NCI-H446 (cell line): ENCODE results near the gene FRG2B.
"Not testable (repeated sequence)": the region's sequence is repeated elsewhere in the genome, so short reads cannot be mapped to it uniquely, and the experiment has no call there.

Source experiments
- DNase-seq, 2 experiments: peaks; one replicate each; lab custom pipeline; 2025; lab: John Stamatoyannopoulos, UW

The FRG2B gene

DNA sequence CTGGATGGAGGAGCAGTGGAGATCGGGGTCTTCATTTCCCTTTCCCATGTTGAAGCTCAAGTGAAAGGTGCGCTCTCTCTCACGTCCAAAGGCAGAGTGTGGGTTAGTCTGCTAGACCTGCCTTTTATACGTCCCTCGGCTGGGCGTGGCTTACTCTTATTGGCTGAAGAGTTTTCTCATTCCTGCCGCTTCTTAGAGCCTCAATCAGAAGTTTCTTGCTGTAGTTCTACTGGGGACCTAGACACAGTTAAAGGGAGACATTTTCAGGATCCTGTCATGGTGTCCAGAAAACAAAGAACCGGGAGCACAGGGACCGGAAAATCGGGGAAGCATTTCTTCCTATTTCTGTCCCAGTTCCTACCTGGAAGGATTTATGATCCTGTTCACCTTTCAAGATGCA lies at the start of gene FRG2B:
Gene FRG2B, minus strand, starts transcription at position 101 of the 400 bp plus-strand sequence. Its CDS starts 53 bp downstream, at position 48.
- not testable (repeated sequence) for DNase-seq

DNA sequence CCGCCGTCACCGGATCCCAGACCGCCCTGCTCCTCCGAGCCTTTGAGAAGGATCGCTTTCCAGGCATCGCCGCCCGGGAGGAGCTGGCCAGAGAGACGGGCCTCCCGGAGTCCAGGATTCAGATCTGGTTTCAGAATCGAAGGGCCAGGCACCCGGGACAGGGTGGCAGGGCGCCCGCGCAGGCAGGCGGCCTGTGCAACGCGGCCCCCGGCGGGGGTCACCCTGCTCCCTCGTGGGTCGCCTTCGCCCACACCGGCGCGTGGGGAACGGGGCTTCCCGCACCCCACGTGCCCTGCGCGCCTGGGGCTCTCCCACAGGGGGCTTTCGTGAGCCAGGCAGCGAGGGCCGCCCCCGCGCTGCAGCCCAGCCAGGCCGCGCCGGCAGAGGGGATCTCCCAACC lies 40.9 kb upstream of the FRG2B start:
- DNase-seq = not testable (repeated sequence)

DNA sequence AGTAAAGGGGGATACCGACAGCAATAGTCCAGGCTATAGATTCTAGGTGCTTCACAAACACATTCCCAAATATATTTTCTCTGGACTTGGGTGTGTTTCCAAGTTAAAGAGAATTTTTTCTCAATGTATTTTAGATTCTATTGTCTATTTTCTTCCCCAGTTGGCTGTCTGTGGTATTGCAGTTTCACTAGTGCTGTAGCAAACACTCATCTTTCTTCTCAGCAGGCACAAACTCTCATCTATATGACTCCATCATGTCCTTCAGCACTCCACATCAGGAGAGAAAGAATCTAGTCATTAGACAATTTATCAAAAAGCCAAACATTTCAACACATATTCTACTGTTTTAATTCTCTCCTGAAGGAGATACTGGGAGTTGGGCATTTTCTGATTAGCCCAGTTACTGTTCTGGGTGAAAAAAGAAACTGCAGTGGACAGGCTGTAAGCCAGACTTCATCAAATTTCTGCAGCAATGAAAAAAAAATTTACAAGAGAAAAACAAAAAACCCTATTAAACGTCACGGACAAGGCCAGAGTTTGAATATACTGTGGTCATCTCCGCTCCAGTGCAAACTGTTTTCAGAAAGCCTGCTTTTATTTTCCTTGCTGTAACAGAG lies 37.1 kb upstream of the FRG2B start:
- DNase-seq = not testable (repeated sequence)

DNA sequence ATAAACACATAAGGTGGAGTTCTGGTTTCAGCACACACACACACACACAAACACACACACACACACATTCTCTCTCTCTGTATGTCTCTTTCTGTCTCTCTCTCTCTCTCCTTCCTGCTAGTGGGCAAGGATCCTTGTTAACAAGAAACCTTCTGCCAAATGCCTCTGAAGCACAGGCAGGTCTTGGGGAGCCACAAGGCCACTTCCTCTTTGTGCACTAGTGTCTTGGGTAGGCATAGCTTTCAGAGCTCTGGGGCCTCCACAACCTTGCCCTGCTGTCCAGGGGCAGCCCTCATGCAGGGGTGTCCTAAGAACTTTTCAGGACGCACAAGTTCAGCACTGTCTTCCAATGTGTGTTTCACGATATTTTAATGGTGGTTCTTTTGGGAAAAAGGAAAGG lies 34.5 kb upstream of the FRG2B start:
- not testable (repeated sequence) for DNase-seq

- DNase-seq = not testable (repeated sequence)
Observed at GRCh38 chr10:133660516-133660915, 33.9 kb upstream of the FRG2B start.

GRCh38 chr10:133657276-133657675 lies 30.7 kb upstream of the FRG2B start:
- not testable (repeated sequence) for DNase-seq

DNA sequence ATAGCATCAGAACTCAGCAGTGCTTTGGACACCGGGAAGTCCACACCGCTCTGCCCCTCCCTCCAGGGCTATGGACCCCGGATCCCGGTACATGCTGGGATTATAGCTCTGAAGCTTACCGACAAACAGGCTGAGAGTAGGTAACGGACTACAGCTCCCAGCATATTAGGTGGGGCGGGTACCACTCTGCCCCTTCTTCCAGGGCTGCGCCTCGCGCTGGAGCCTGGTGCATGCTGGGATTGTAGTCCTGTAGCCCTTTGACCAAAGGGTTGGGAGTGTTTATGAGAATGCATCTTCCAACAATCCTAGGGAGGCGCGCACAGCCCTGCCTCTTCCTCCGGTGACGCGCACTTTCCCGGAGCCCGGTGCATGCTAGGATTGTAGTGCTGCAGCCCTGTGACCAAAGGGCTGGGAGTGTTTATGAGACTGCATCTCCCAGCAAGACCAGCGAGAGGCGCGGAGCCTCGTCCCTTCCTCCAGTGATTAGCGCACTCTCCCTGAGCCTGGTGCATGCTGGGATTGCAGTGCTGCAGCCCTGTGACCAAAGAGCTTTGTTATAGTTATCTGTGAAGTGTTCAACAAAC lies 22.4 kb upstream of the FRG2B start:
- not testable (repeated sequence) for DNase-seq

DNA sequence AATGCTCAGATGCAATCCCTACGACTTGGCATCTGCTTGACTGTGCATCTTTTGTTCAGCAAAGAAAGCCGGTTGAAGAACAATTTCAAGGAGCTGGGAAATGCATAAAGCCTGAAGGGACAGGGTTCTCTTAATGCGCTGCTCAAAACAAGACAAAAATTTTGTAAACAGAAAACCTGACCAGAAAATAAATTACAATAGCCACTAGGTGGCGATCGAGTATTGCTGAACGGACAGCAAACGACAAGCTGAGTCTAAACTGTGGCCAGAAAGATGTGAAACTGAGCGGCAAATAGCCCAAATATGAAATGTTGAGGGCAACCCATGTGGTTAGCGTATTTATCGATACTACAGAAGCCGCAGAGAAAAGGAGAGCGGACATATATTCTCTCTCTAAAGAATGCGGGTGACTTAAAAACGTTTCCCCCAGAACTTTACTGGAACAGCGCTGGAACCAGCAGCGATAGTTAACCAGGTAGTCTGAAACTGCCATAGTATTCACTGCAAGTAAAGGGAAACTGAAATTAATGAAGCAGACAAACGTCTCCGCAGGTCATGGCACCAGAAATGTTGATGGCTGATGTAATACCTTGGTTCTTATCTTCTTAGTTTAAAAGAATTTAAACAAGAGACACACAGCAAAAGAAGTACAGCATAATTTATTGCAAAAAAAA lies 20.6 kb upstream of the FRG2B start:
- DNase-seq = not testable (repeated sequence)

DNA sequence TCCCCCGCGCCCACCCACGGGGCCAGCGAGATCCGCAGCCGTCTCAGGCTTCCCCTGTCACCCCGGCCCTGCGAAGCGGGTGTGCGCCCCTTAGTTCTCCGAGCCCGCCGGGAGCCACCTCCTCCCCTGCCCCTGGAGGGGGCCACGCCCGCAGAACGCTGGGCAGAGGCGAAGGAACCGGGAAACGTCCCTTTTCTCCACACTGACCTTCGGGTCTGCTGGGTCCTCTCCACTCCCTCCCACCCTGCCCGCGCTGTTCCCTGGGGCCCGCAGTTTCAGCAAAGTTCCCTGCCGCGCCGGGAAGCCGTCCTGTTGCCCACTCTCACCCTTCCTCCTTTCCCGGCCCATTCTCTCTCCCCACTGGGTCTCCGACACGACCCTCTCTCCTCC lies 11.2 kb upstream of the FRG2B start:
- DNase-seq = not testable (repeated sequence)

DNA sequence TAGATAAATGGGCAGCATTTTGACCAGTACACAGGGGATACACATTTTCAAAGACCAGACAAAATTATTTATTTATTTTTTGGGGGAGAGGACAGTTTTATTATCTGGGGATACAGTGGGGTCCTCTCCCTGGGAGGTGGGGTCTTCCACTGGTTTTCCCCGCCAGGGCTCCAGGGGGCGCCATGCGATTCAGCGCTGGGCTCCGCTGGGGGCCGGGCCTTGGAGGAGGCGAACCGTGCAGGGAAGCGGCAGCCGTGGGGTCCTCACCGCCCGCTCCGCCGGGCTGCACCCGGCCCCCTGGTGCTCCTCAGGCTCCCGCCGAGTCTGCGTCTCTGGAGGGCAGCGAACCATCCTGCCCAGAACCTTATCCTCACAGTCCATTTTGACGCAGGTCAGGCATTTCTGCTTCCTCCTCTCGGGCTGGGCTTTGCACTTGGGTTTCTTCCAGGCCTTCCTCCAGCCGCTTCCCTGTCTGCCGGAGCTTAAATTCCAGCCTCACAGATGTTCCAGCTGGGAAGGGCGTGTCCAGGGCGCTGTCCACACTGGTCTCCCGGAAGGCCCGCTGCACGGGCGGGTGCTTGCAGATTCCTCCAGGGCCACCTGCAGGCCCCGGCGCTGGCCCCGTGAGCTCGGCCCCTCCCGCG lies 10.7 kb upstream of the FRG2B start:
- DNase-seq = not testable (repeated sequence)

DNA sequence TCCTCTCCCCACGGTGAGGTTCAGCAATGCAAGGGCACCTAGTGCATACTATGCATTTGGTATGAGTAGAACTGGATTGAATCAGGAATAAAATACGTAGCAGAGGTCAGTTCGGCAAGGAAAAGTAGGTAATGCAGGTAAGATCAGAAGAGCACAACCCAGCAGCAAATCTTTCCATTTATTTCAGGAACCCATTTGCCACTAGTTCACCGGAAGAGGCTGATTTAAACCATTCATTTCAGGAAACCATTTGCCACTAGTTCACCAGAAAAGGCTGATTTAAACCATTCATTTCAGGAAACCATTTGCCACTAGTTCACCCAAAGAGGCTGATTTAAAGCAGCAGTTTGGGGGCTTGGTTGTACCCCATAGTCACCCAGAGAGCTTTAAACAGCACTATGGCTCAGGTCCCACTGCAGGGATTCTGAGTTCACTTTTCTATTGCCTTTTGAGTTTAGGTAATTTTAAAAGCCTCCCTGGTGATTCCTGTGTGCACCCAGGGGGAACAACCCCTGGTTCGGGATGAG lies 4.2 kb upstream of the FRG2B start:
- DNase-seq = not testable (repeated sequence)

DNA sequence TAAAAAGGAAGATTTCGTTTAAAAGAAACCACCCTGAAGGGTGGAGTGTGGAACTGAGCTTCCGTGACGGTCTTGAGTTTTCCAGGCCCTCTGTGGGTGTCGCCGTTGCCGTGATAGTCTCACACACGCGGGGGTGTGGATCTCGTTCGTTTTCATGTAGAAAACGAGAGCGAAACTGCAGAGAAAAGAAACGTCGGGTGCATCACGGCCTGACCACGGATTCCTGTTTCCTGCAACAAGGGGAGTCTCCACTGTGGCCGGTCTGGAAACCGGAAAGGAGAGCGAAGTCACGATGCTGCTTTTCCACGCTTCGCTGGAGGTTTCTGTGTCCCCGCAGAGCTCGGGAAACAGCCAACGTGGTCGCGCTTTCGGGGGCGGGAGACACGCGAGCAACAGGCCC lies 4.1 kb downstream of the FRG2B start:
- DNase-seq = not testable (repeated sequence)

- no peak for DNase-seq
Observed at GRCh38 chr10:133618851-133619250, 7.7 kb downstream of the FRG2B start.

DNA sequence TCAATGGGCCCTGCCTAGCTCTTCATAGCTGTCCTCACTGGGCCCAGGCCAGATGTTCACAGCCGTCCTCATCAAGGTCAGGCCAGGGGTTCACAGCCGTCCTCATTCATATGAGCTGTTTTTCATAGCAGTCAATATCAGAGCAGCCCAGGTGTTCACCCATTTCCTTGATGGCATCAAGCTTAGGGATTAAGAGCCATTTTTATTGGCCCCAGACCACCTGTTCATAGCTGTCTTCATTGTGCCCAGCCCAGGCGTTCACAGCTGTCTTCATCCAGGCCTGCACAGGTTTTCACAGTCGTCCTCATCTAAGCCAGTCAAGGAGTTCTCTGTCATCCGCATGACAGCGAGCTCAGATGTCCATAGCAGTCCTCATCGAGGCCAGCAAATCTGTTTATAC lies 9.4 kb downstream of the FRG2B start:
- no peak for DNase-seq

- no peak for DNase-seq
Observed at GRCh38 chr10:133616371-133617130, 10.0 kb downstream of the FRG2B start.

DNA sequence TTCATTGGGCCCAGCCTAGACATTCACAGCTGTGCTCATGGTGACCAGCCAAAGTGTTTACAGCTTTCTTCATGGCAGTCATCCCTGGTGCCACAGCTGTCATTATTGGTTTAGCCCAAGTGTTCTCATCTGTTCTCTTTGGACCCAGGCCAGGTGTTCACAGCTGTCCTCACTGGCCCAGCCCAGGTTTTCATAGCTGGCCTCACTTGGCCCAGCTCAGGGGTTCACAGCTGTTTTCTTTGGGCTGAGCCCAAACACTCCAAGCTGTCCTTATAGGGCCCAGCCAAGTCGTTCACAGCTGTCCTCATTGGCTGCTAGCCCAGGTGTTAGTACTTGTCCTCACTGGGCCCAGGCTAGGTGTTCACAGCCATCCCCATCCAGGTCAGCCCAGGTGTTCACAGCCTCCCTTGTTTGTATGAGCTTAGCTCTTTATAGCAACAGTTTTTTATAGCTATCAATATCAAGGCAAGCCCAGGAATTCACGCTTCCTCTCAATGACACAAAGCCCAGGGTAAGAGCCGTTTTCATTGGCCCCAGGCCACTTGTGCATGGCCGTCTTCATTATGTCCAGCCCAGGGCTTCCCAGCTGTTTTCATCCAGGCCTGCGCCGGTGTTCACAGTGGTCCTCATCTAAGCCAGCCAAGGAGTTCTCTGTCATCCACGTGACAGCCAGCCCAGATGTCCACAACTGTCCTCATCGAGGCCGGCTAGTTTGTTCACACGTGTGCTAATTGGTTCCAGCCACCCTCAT lies 11.6 kb downstream of the FRG2B start:
- DNase-seq = peak in 1 of 2 experiments; percentile 1

GRCh38 chr10:133613699-133614098 lies 12.9 kb downstream of the FRG2B start:
- DNase-seq = no peak

DNA sequence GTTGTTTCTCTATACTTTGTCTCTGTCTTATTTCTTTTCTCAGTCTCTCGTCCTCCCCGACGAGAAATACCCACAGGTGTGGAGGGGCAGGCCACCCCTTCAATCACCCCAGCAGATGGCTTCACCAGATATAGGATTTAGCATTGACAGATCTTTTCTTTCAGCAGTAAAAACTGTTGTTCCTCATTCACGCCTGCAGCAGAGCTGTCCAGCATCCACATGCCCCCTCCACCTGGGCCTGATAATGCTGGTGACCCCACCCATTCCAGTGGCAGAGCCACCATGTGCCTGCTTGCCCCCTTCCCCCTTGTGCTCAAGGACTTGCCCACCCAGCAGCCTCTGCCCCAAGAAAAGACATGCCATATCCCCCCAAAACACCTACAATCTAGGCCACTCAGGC lies 15.5 kb downstream of the FRG2B start:
- DNase-seq = no peak

- DNase-seq = peak in 1 of 2 experiments; percentile 1
Observed at GRCh38 chr10:133608855-133609254, 17.7 kb downstream of the FRG2B start.

- not testable (repeated sequence) for DNase-seq
Observed at GRCh38 chr10:133603434-133603833, 23.2 kb downstream of the FRG2B start.

GRCh38 chr10:133600657-133601056 lies 25.9 kb downstream of the FRG2B start:
- no peak for DNase-seq
